HepG2 (cell line): ENCODE results near the gene AHCYL2. TPM values are rescaled to one million over a fixed set of nuclear protein-coding genes. Genes with fewer than 3 reads are reported as not detected.

ENCODE experiments used
- ATAC-seq: fragments of 200-7000 bp; cut with Tn5 transposase; 3 replicates; pipeline ENCODE4 v1.9.1; 2020; ENCODE audit warnings: mild to moderate bottlenecking, moderate library complexity
- BruUV-seq: library from RNA; stranded (reverse); fragments of 400-500 nt; replicated peaks from 2 replicates; lab custom pipeline; 2021; lab: Mats Ljungman, UMichigan
- CTCF ChIA-PET: fragments of 300-600 bp; formaldehyde crosslinking; extraction: SDS; loops from one replicate; lab custom pipeline; 2021; ENCODE audit warnings: low total read pairs, inconsistent platforms, low intra/inter-chr PET ratio; lab: Yijun Ruan, JAX
- POLR2A ChIA-PET: fragments of 350-600 bp; sonication (Branson Sonifier 250); formaldehyde crosslinking; loops from one replicate; lab custom pipeline; 2020; ENCODE audit warnings: antibody characterized with exemption, inconsistent platforms; lab: Yijun Ruan, JAX
- DNase-seq: peaks from one replicate; pipeline ENCODE4 v3.0.0-alpha.2; 2015; ENCODE audit warnings: low spot score
- FAIRE-seq: peaks from 3 replicates; lab custom pipeline; 2011; peaks lifted over from hg19 to GRCh38; lab: Jason Lieb, UNC
- H2AFZ ChIP-seq: one replicate; pipeline ENCODE4 v1.6.1; 2011; ENCODE audit warnings: low read length, inconsistent platforms
- H3K27ac ChIP-seq: fragments of 300-600 bp; 3 replicates; pipeline ENCODE4 v1.8.0; 2011; ENCODE audit warnings: mixed run types, mild to moderate bottlenecking, mixed read lengths, low read length, inconsistent platforms; ENCODE audit not compliant: insufficient read depth; ENCODE audit errors: extremely low read length
- H3K27me3 ChIP-seq, 2 experiments: fragments of 200-600 bp in 1 of 2; 2 replicates in 1 of 2; 3 replicates in 1 of 2; pipeline versions ENCODE4 v1.6.0 to v1.8.0; 2011; ENCODE audit warnings: low read length in 2 of 2, mild to moderate bottlenecking in 2 of 2, moderate library complexity in 2 of 2, inconsistent platforms in 1 of 2; ENCODE audit not compliant: insufficient read depth in 2 of 2, control insufficient read depth in 1 of 2
- H3K36me3 ChIP-seq, 2 experiments: fragments of 200-600 bp in 1 of 2; replicated peaks in 1 of 2; 2 replicates in 1 of 2; 3 replicates in 1 of 2; pipeline versions ENCODE4 v1.5.1 to v1.8.0; 2011; ENCODE audit warnings: low read length in 2 of 2, inconsistent platforms in 1 of 2; ENCODE audit not compliant: insufficient read depth in 2 of 2, control insufficient read depth in 1 of 2
- H3K4me1 ChIP-seq: 2 replicates; pipeline ENCODE4 v1.5.1; 2012; ENCODE audit warnings: low read length, inconsistent platforms; ENCODE audit not compliant: insufficient read depth
- H3K4me2 ChIP-seq: 2 replicates; pipeline ENCODE4 v1.6.0; 2011; ENCODE audit warnings: low read depth, low read length, inconsistent platforms
- H3K4me3 ChIP-seq, 3 experiments: fragments of 200-600 bp in 1 of 3; sonication (generic), shearing (Covaris generic) in 1 of 3; replicated peaks in 1 of 3; 2 replicates each; pipeline ENCODE4 v1.5.1; 2011 to 2016; ENCODE audit warnings: low read length in 3 of 3, inconsistent platforms in 2 of 3, low read depth in 2 of 3, mild to moderate bottlenecking in 2 of 3, control low read depth in 1 of 3, mixed read lengths in 1 of 3; ENCODE audit not compliant: insufficient read depth in 1 of 3
- H3K79me2 ChIP-seq: one replicate; pipeline ENCODE4 v1.6.1; 2011; ENCODE audit warnings: low read length, inconsistent platforms; ENCODE audit not compliant: insufficient read depth
- H3K9ac ChIP-seq: 2 replicates; pipeline ENCODE4 v1.6.0; 2011; ENCODE audit warnings: mild to moderate bottlenecking, low read depth, low read length, inconsistent platforms; ENCODE audit not compliant: insufficient read depth
- H3K9me3 ChIP-seq: 2 replicates; pipeline ENCODE4 v1.5.1; 2012; ENCODE audit warnings: mild to moderate bottlenecking, low read length
- H4K20me1 ChIP-seq: 2 replicates; pipeline ENCODE4 v1.6.0; 2011; ENCODE audit warnings: inconsistent platforms, mild to moderate bottlenecking, low read length, moderate library complexity; ENCODE audit not compliant: insufficient read depth
- CCAR2 ChIP-seq: fragments of 200-400 bp; formaldehyde crosslinking; optimal IDR thresholded peaks from 2 replicates; pipeline ENCODE3; 2018; ENCODE audit warnings: low read depth, mild to moderate bottlenecking, low read length, moderate library complexity
- FOSL2 ChIP-seq: sonication (generic); formaldehyde crosslinking; IDR thresholded peaks from 2 replicates; pipeline ENCODE4 v1.4.0; 2020; ENCODE audit warnings: missing genetic modification reagents
- NFE2 ChIP-seq: sonication (generic); formaldehyde crosslinking; IDR thresholded peaks from 2 replicates; pipeline ENCODE4 v1.4.0; 2020; ENCODE audit warnings: missing genetic modification reagents
- STAG1 ChIP-seq: sonication (generic); formaldehyde crosslinking; IDR thresholded peaks from 2 replicates; pipeline ENCODE4 v1.4.0; 2020; ENCODE audit warnings: missing genetic modification reagents
- ZNF549 ChIP-seq: sonication (generic); formaldehyde crosslinking; IDR thresholded peaks from 2 replicates; pipeline ENCODE4 v1.5.0; 2020; ENCODE audit warnings: missing genetic modification reagents
- ZNF766 ChIP-seq: sonication (generic); formaldehyde crosslinking; IDR thresholded peaks from 2 replicates; pipeline ENCODE4 v1.5.0; 2020; ENCODE audit warnings: missing genetic modification reagents, borderline replicate concordance
- WGBS: methylation state at CpG from one replicate; pipeline ENCODE4 v1.1.6; 2017; ENCODE audit warnings: low lambda C conversion rate; 5-methylcytosine and 5-hydroxymethylcytosine counted together
- in situ Hi-C: cut with HindIII; loops from 2 replicates; pipeline ENCODE4 v1.10.0; 2017; ENCODE audit warnings: low pct_unique_long_range_greater_than_20kb; ENCODE audit not compliant: extremely low pct_ligation_motif_present
- intact Hi-C: fragments of 100-400 bp; cut with micrococcal nuclease; formaldehyde crosslinking; loops from one replicate; pipeline ENCODE4 v1.10.0; 2022; ENCODE audit not compliant: unreplicated experiment
- polyA plus RNA-seq, 8 experiments: library from polyadenylated mRNA; depleted of rRNA in 3 of 8; stranded (reverse) in 7 of 8; unstranded in 1 of 8; fragments of >200 nt; fragmentation: Illumina TruSeq in 4 of 8; extraction: Trizol in 4 of 8; gene quantifications; 2 replicates each; pipeline versions ENCODE4 v1.2.1 to v1.2.3, GENCODE V29; 2011 to 2016; ENCODE audit warnings: low read depth in 4 of 8, missing spikeins in 1 of 8, mixed read lengths in 1 of 8; ENCODE audit not compliant: insufficient read depth in 1 of 8
- total RNA-seq, 5 experiments: library from RNA; depleted of rRNA; stranded (reverse); fragments of >200 nt; fragmentation: Illumina TruSeq; extraction: Trizol; gene quantifications; 2 replicates each; pipeline ENCODE4 v1.2.3, GENCODE V29; 2016; ENCODE audit warnings: low read depth in 1 of 5
- TF ChIP-seq, protein P1 (sequence below): sonication (generic); formaldehyde crosslinking; IDR thresholded peaks from 2 replicates; pipeline ENCODE4 v1.5.0; 2020; ENCODE audit warnings: mild to moderate bottlenecking, missing genetic modification reagents, moderate library complexity

Gene AHCYL2
- total and polyA plus RNA-seq, 2 of the 13 experiments (the other 11 are each of a cell fraction or from before 2014, with no cell fraction given): 9.5 to 14.7 TPM

DNA sequence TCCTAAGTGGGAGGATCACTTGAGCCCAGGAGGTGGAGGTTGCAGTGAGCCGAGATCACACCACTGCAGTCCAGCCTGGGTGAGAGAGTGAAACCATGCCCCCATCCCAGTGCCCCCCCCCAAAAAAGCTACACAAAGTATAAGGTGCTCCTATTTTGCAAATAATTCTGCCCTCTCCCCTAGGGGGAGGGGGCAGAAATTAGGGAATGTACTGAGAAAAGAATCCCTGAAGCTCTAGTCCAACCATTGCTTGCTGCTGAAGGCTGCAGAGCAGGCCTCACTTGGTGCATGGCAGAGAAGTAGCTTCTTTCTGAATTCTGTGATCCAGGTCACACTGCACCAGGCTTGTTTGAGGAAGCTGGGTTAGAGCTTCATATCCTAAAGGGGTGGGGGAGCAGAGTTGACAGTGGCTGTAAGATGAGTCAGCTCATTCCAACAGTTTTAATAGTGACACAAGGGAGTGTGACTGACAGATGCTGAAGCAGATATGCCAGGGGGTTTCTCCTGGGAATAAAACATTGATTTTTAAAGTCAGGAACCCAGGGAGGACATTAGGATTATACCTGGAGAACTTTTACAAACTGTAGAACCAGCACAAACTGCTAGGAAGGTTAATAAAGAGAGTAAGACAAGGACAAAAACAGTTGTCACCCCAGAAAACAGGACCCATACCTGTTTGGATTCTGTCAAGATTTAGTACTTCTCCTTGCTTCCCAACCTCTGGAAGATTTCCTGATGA lies 176.6 kb downstream of the AHCYL2 start:
- no peak; the same call in 2 of the 3 replicates for ATAC-seq
- H3K79me2 ChIP-seq: no peaks in the 10 kb centered on the region
- in situ Hi-C loops: no loop called here
- H3K27me3 ChIP-seq: no peaks in the 10 kb centered on the region
- TF ChIP-seq ZNF766 (CRISPR knock-in tag): no peak
- TF ChIP-seq FOSL2 (CRISPR knock-in tag): 0 out of 2 replicates have a peak, but pooled peaks have one; percentile 28
- no peak for TF ChIP-seq CCAR2
- 0 out of 2 replicates have a peak, but pooled peaks have one; percentile 38 for TF ChIP-seq NFE2 (CRISPR knock-in tag)
- no peak overlapping the region for H2AFZ ChIP-seq
- WGBS: 100% methylated on average over 1 of the region's 1 CpG
- no peak overlapping the region for H3K4me2 ChIP-seq
- BruUV-seq: no TSS peak
- intact Hi-C loops: no loop called here
- FAIRE-seq: no peak
- H3K27ac ChIP-seq: no peak overlapping the region
- ChIA-PET CTCF (no interaction called here), POLR2A (no interaction called here)
- no peak overlapping the region for H3K4me3 ChIP-seq
- no peak overlapping the region for H3K9ac ChIP-seq
- no peaks in the 10 kb centered on the region for H3K4me1 ChIP-seq
- peaks cover 2 to 13% of the 10 kb centered on the region in 2 experiments; a peak in 3 of 5 replicates for H3K36me3 ChIP-seq
- no peaks in the 10 kb centered on the region for H3K9me3 ChIP-seq
- peak; percentile 29 for DNase-seq
- no peaks in the 10 kb centered on the region for H4K20me1 ChIP-seq

DNA sequence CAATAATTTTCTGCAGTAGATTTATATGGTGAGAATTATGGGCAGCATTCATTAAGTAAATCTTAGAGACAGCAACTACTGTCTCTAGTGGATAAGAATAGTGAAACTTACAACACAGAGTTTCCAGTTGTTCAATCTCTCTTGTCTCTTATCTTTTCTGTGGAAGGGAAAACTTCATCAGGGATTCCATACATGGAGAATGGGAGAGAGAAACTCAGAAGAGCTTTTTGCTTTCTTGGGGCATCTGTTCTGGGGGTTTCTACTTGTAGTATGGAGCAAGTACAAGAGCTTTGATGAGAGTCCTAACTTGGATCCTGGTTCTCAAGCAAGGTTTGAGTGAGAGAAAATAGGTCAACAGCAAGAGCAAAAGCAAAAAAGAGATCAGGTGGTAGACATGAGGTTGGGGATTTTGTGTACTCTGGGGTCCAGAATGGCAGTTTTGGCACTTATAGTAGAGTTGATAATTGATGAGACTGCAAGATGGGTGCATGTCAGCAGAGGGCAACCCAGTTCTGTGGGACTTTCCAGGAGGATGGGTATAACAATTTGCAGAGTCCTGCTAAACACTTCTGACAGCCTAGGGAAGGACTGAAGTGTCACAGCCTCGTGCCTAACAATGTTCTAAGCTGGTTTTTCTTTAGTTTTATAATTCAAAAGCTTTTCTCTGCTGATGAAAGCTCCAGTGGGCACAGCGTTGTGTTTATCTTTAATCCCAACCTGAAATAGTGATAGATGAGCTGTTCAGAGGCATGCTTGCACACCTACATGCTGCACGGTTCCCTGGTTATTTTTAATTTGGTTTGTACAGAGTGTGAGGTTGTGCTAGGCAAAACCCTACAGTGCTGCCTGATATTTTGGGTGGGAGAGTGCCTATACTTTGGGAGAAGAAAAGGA lies 177.4 kb downstream of the AHCYL2 start:
- in situ Hi-C loops (no loop called here), intact Hi-C loops (no loop called here)
- 95% methylated on average over 3 of the region's 3 CpGs for WGBS
- no peak for FAIRE-seq
- no peaks in the 10 kb centered on the region for H3K79me2 ChIP-seq
- ChIA-PET CTCF (no interaction called here), POLR2A (no interaction called here)
- H3K4me1 ChIP-seq: no peaks in the 10 kb centered on the region
- H3K27ac ChIP-seq: no peak overlapping the region
- H4K20me1 ChIP-seq: no peaks in the 10 kb centered on the region
- peaks cover 2 to 14% of the 10 kb centered on the region in 2 experiments; a peak in 3 of 5 replicates for H3K36me3 ChIP-seq
- H2AFZ ChIP-seq: no peak overlapping the region
- TF ChIP-seq, protein P1, sequence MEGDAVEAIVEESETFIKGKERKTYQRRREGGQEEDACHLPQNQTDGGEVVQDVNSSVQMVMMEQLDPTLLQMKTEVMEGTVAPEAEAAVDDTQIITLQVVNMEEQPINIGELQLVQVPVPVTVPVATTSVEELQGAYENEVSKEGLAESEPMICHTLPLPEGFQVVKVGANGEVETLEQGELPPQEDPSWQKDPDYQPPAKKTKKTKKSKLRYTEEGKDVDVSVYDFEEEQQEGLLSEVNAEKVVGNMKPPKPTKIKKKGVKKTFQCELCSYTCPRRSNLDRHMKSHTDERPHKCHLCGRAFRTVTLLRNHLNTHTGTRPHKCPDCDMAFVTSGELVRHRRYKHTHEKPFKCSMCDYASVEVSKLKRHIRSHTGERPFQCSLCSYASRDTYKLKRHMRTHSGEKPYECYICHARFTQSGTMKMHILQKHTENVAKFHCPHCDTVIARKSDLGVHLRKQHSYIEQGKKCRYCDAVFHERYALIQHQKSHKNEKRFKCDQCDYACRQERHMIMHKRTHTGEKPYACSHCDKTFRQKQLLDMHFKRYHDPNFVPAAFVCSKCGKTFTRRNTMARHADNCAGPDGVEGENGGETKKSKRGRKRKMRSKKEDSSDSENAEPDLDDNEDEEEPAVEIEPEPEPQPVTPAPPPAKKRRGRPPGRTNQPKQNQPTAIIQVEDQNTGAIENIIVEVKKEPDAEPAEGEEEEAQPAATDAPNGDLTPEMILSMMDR (CRISPR knock-in tag): peak; percentile 24; the same call in 1 of the 2 replicates
- peak; percentile 21 for TF ChIP-seq STAG1
- no peak for TF ChIP-seq ZNF549 (CRISPR knock-in tag)
- H3K9ac ChIP-seq: no peak overlapping the region
- H3K27me3 ChIP-seq: no peaks in the 10 kb centered on the region
- DNase-seq: no peak
- H3K4me3 ChIP-seq: no peak overlapping the region
- no peaks in the 10 kb centered on the region for H3K9me3 ChIP-seq
- no TSS peak for BruUV-seq
- H3K4me2 ChIP-seq: no peak overlapping the region
- no peak for ATAC-seq
